HG03520 (cell line): ENCODE measurements around the gene OR2A5.
"Not testable (repeated sequence)": the region's sequence is repeated elsewhere in the genome, so short reads cannot be mapped to it uniquely, and the experiment has no call there.

Source experiments
- ATAC-seq: cut with Tn5 transposase; IDR thresholded peaks from one replicate; pipeline ENCODE4 v1.9.1; 2021; ENCODE audit warnings: mild to moderate bottlenecking, moderate library complexity; ENCODE audit not compliant: unreplicated experiment

Gene OR2A5, protein sequence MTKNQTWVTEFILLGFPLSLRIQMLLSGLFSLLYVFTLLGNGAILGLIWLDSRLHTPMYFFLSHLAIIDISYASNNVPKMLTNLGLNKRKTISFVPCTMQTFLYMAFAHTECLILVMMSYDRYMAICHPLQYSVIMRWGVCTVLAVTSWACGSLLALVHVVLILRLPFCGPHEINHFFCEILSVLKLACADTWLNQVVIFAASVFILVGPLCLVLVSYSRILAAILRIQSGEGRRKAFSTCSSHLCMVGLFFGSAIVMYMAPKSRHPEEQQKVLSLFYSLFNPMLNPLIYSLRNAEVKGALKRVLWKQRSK

GRCh38 chr7:144048648-144049047 lies at the start of gene OR2A5:
Gene OR2A5 (plus strand): TSS chr7:144048948. CDS start chr7:144050402, 1,454 bp downstream.
- ATAC-seq: no peak

GRCh38 chr7:144000020-144000419 lies 48.7 kb upstream of the OR2A5 start, which contains the start of gene OR6B1:
Gene OR6B1 (plus strand): TSS chr7:144000320. CDS start chr7:144003997, 3,677 bp downstream.
- no peak for ATAC-seq

DNA sequence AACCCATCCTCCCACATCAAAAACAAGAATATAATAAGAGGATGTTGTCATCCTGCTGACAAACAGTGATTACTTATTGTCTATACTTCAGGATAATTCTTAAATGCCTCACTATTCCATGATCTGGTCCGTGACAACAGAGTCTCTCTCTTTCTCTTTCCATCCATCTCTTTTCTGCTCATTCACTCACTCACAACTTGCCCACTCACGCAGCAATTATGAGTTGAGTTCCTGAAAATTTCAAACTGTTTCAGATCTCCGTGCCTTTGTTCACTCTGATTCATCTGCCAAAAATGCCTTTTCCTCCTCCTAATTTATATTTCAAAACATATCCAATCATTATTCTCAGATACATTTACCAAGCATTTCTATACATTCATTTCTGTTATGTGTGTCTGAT lies 47.2 kb upstream of the OR2A5 start:
- no peak for ATAC-seq

GRCh38 chr7:144004703-144005102 lies 44.0 kb upstream of the OR2A5 start:
- ATAC-seq: no peak

DNA sequence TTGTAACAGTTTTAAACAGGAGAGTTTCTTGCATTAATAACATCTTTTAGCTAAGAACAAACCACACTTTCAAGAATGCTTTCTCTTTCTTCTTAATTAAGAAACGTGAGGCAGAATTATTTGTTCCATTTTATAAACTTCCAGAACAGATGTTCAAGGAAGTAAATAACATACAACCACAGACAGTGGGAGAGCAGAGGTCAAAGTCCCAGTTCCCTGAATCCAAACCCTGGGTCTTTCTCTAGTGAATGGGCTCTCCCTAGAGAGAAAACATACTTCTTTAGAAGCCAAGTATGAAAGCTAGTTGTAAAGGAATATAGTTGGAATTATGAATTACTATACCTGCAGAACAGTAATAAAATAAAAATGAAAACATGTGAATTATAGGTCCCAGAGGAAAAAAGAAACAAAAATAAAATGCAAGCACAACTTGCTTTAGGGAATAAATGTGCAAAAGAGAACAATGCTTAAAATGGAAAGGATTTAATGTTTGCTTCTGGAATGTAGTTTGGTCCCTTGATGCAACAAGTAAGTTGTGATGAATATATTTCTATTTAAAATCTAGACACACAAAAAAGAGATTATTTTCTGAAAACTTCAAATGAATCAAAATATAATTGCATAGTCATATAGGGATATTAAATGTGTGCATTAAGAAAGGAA lies 42.6 kb upstream of the OR2A5 start:
- ATAC-seq: no peak

GRCh38 chr7:144006692-144007042 lies 42.1 kb upstream of the OR2A5 start:
- no peak for ATAC-seq

DNA sequence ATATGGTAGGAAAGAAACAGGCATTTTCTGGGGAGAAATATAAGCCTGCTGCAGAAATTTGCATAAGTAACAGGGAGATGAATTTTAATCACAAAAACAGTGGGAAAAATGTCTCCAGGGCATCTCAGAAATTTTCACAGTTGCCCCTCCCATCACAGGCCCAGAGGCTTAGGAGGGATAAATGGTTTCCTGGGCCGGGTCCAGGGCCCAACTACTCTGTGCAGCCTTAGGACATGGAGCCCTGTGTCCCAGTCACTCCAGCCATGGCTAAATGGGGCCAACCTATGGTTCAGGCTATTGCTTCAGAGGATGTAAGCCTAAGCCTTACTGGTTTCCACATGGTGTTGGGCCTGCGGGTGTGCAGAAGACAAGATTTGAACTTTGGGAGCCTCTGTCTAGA lies 39.4 kb upstream of the OR2A5 start:
- no peak for ATAC-seq

DNA sequence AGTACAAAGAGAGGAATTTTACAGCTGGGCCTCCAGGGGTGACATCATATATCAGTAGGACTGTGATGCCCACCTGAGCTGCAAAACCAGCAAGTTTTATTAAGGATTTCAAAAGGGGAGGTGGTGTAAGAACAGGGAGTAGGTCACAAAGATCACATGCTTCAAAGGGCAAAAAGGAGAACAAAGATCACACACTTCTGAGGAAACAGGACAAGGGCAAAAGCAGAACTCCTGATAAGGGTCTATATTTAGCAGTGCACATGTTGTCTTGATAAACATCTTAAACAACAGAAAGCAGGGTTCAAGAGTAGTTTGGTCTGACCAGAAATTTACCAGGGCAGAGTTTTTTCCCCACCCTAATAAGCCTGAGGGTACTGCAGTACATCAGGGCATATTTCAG lies 38.7 kb upstream of the OR2A5 start:
- not testable (repeated sequence) for ATAC-seq

- not testable (repeated sequence) for ATAC-seq
Measured at GRCh38 chr7:144010821-144011220, 37.9 kb upstream of the OR2A5 start.

DNA sequence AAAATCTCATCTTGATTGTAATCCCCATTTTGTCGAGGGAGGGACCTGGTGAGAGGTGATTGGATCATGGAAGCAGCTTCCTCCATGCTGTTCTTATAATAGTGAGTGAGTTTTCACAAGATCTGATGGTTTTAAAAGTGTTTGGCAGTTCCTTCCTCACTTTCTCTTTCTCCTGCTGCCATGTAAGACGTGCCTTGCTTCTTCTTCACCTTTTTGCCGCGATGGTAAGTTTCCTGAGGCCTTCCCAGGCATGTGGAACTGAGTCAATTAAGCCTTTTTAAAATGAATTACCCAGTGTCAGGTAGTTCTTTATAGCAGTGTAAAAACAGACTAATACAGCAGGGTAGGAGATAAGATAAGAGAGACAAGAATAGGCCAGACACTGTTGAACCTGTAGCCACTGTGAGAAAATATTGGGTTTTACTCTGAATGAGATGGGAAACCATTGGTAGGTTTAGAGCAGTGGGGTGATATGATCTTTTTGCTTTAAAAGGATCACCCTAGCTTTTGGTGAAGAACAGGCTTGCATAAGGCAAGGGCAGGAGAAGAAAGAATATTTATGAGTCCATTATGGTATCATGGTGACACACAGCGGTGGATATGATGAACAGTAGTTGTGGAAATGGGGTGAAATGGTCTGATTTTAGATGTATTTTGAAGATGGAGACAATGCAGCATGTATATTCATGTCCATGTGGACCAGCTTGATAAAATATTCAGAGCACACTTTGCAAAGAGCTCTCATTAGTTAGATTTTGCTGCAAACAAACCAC lies 37.1 kb upstream of the OR2A5 start:
- ATAC-seq: no peak

GRCh38 chr7:144018065-144018464 lies 30.7 kb upstream of the OR2A5 start:
- no peak for ATAC-seq

- no peak for ATAC-seq
Measured at GRCh38 chr7:144019457-144019856, 29.3 kb upstream of the OR2A5 start.

- no peak for ATAC-seq
Measured at GRCh38 chr7:144020340-144020739, 28.4 kb upstream of the OR2A5 start.

GRCh38 chr7:144022169-144022568 lies 26.6 kb upstream of the OR2A5 start:
- ATAC-seq: no peak

- ATAC-seq: no peak
Measured at GRCh38 chr7:144023171-144023827, 25.4 kb upstream of the OR2A5 start.

- ATAC-seq: no peak
Measured at GRCh38 chr7:144024213-144024612, 24.5 kb upstream of the OR2A5 start.

- ATAC-seq: no peak
Measured at GRCh38 chr7:144026203-144026883, 22.4 kb upstream of the OR2A5 start.

DNA sequence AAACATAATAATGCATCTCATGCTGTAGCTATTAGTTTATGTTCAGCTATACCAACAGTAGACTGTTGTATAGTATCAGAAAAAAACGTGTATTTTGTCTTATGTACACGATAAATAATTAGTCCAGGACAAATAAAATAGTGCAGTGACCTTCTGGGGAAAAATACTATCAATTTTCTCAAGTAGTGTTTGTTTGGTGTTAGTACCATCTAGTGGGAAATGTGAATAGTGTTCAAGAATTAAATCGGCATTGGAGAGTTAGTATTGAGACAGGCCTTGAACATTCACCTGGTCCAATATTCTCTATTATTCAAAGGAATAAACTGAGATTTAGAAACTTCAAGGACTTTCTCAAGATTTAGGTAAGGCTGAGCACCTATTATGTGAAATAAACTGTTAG lies 21.7 kb upstream of the OR2A5 start:
- ATAC-seq: no peak

- ATAC-seq: peak; percentile 41
Measured at GRCh38 chr7:144027974-144028373, 20.8 kb upstream of the OR2A5 start.

DNA sequence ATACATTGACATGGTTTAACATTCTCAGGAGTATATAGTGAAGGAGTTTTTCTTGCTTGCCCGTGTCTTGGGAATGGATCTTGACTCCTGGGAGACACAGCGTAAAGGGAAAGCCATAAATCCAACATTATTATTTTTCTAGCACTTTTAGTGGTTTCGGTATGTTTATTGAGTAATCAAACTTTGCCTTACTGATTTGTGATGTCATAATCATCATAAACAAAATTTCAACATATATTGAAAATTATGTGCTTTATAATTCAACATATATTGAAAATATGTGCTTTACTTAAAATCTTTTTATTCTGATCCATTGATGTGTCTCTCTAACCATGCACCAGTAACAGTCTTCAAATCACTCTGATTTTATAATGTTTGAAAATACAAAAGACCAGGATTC lies 20.2 kb upstream of the OR2A5 start:
- ATAC-seq: no peak

DNA sequence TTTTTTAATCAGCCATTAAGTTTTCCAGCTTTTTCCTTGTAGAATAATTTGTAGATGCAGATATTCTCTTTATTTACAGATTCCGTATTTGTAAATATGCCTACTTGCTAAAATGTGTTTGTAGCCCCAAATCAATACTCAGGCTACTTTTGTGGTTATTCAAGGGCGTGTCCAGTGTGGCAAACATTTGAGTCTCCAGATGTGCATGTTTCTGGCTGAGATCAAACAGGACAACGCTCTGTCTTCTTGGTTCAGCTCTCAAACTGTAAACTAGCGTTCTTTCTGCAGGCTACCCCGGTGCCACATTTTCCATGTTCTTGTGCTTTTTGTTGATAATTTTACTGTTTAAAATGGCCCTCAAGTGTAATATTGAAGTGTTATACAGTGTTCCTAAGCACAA lies 16.2 kb upstream of the OR2A5 start:
- ATAC-seq: no peak
